Measurements from ENCODE around the gene CYBRD1.
"Not testable (repeated sequence)": the region's sequence is repeated elsewhere in the genome, so short reads cannot be mapped to it uniquely, and the experiment has no call there.

Gene CYBRD1

DNA sequence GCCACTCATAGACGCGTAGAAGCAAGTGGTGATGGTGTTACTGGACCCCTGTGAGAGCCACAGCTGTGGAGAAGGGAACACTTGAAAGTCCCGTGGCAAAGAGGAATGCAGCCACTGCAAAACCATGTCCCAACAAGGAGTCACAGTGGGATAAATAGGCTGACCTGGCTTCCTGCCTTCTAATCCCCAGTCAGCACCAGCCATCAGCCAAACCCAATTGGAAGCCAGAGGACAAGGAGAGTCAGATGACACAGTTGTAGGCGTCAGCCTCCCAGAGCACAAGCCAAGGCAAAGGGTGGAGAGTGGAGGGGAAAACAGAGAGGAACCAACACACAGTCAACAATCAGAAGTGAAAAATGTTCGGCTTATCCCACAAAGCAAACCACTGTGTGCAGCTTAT is 5.5 kb upstream of the CYBRD1 start:
- DNase-seq = no peak

DNA sequence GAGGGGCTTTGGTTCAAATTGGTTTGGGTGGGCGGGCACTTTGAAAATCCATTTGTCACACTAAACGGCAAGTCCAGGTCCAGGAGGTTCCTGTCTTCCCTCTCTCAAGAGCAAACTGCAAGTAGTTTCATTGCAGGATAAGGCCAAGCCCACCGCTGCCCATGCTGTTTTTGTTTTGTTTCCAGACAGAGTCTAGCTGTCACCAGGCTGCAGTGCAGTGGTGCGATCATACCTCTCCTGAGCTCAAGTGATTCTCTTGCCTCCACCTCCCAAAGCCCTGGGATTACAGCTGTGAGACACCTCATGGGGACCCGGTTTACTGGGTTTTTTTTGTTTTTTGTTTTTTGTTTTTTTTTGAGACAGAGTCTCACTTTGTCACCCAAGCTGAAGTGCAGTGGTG is 1.8 kb upstream of the CYBRD1 start:
- DNase-seq = no peak

DNA sequence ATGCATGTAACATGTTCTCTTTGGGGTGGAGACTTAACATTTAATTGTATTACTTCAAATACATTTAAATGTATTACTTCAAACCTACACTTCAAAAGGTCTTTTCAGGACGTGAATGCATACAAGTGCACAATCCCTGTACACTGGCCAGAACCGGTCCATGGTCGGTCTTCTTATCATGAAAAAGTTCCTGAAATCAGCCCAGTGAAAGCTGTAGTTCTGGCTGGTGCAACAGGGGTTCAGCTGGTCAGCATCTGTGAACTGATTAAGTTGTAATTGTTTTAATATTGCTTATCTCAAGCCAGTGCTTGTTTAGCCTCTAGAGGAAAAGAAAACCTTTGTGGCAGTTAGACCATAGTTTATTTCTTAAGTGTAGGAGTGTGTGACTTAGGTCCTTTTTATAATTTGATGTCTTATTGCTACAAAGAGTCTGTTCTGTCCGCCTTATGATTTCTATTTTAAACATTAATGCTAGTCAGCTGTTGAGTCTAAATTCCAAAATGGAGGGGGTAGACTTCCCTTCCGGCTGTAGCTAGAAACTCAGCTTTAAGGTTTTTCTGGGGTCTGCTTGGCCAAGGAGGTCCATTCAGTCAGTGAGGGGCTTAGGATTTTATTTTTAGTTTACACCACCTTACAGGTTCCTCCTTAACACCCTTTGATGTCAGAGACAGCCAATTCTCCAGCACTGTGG is 768 bp upstream of the CYBRD1 start:
- no peak for DNase-seq

DNA sequence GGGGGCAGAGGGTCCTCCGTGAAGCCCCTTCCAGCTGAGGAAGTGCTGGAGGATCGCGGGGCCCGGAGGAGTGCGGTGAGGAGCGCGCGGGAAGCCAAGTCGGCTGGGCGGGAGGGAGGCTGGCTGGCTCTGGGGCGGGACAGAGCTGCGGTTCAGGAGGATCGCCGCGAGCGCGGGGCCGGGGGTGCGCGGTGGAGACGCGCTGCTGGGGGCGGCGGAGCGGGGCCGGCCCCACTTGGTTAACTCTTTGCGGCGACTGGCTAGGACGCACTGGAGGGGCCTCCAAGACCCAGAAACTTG is 464 bp downstream of the CYBRD1 start:
- no peak for DNase-seq

DNA sequence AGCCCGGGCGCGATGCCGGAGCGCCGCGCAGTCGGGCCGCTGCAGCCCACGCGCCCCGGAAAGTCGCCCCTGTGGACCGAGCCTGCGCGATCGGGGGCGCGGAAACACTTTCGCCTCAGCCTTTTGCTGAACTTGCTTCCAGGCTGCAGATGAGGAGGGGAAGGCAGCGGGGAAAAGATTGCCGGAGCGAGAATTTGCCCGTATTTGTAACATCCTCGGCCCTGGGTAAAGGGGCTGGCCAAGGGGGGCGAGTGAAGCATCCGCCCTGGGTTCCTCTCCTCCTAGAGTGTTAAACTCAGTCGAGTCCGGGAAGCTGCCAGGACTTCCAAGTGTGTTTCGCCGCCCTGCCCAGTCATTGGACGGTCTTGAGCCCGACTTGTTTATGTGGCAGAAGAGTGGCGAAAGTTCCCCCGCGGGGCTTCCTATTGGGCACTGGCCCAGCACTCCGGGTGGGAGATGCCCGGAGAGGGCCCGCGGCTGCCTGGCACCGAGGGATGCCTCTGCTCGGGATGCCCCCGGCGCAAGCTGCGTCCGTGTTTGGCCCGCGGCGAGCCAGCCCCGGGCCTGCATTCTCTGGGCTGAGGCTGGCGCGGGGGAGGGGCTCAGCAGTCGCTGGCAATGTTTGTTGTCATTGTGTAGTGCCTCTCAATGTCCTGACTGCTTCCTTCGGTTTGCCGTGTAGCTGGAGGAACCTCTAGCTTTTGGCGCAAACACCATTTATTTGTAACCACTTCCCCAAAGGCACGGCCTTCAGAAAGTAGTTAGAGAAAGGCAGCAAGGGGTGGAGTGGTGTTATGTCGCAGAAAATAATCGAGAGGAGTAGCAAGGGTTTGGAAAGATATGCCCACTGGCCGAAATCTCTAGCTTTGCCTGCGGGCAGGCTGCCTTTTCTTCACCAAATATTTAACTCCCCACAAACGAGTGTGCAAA is 1.1 kb downstream of the CYBRD1 start:
- peak; percentile 85 for DNase-seq

DNA sequence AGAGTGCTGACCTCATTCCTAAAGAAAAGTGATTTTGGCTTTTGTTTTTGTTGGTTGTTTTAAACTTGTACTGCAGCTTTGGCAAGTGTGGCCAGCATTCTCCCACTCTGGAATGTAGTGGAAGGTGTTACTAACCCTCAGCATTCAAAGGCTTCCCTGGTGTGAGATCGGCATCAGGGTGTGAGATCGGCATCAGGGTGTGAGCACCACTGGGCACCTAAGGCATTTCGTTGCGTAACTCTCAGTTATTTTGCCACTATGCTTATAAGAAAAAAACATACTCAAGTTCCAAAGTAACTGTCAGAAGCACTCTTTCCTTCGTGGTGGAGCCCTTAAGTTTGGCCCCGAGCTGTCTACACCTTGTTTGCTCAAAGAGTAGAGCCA is 1.7 kb downstream of the CYBRD1 start:
- DNase-seq = peak; percentile 56

DNA sequence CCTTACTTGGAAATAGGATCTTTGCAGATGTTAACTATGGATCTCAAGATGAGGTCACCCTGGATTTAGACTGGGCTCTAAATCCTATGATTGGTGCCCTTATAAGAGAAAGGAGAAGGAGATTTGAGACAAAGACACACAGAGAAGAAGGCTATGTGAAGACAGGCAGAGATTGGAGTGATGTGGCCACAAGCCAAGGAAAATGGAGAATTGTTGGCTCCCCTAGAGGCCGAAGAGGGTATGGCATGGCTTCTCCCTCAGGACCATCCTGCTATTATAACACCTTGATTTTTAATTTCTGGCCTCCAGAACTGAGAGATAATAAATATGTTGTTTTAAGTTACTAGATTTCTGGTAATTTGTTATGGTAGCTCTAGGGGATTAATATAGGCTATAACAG is 7.6 kb downstream of the CYBRD1 start:
- DNase-seq = no peak

DNA sequence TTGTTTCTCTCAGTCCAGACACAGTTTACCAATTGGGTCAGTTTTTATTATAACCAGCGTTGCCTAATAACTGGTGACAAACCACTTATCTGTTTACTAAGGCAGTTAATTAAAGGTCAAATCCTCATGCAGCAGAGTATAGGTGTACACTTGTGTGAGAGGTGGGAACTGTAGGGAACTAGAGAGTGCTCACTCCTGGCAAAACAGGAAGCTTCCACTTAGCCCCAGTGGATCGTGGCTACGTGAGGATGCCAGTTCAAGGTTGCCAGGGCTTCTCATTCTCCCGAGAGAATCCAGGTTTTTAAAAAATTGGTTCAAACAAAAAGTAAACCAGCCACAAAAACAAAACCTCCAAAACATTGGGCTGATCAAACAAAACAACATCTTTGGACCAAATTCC is 8.1 kb downstream of the CYBRD1 start:
- no peak for DNase-seq

DNA sequence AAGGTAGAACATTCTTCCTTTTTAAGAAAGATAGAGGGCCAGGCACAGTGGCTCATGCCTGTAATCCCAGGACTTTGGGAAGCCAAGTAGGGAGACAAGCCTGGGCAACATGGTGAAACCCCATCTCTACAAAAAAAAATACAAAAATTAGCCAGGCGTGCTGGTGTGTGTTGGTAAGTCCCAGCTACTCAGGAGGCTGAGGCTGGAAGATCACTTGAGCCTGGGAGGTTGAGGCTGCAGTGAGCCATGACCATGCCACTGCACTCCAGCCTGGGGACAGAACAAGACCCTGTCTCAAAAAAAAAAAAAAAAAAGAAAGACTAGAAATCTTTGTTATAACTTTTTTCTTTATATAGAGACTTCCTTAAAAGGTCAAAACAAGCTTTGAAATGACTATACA is 8.6 kb downstream of the CYBRD1 start:
- not testable (repeated sequence) for DNase-seq

DNA sequence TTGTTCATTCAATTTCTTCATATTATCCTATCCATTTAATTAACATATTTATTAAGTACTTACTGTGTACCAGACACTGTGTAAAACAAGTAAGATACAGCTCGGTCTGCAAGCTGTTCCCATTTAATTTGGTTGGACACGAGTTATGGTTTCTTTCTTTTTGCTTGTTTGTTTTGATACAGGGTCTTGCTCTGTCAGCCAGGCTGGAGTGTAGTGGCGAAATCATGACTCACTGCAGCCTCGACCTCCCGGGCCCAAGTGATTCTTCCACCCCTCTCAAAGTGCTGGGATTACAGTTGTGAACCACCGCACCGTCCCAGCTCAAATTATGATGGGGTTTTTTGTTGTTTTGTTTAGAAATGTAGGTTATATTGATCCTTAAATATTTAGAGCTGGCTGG is 9.0 kb downstream of the CYBRD1 start:
- peak; percentile 85 for DNase-seq

DNA sequence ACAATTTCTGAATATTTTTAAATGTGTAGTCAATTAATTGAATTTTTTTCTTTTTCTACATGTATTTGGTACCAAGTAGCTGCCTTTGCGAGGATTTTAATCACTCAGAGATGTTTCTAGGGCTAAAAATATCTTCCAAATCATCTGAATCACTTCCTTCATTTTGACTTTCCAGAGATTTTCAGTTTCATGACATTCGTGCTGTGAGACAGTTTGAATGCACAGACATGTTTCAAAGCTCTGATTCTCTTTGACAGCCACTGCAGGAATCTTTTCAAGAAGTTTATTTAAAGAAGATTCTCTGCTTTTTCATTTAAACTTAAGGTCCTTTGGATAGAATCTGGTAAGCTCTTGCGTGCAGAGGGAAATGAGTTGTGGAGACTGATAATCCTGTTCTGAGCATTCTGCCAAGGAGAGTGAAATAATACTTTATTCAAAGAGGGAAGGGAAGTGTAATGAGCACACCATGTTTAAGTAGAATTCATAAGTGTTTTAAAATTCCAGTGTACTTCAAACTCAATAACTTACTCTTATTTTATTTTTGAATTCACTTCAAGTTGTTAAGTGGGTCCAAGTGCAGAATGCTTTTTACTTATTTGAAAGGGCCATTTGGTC is 9.7 kb downstream of the CYBRD1 start:
- DNase-seq = no peak

DNA sequence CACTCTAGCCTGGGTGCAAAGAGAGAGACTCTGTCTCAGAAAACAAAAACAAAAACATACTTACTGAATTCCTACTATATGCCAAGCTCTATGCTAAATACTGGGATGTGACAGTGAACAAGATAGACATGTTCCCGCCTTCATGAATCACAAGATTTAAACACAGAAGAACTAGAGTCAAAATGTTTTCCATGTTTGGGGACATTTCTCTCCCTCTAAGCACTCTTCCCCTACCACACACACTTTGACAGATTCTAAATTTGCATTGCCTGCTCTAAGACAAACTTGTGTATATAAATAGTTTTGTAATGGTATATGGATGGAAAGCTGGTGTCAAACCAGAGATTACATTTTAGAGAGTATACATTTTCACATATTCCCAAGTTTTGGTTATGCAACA is 11.1 kb downstream of the CYBRD1 start:
- DNase-seq = no peak

DNA sequence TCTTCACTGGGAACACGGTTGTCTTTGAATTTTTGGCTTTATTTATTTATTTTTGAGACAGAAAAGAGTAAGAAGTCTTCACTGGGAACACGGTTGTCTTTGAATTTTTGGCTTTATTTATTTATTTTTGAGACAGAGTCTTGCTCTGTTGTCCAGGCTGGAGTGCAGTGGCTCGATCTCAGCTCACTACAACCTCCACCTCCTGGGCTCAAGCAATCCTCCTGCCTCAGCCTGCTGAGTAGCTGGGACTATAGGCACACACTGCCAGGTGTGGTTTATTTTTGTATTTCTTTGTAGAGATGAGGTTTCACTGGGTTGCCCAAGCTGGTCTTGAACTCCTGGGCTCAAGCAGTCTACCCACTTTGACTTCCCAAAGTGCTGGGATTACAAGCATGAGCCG is 13.3 kb downstream of the CYBRD1 start:
- not testable (repeated sequence) for DNase-seq

DNA sequence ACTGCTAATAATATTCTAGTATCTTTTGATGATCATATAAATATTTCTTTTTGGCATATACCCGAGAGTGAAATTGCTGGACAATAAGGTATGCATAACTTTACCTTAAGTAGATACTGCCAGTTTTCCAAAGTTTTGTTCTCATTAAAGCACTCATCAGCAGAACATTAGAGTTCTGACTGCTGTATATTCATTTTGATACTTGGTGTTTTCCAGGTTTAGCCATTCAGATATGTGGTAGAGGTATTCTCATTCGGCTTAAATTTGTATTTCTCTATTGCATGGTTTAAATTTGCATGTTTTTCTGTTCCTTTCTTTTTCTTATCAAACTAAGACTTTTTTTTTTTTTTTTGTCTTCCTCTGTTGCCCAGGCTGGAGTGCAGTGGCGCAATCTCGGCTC is 18.2 kb downstream of the CYBRD1 start:
- no peak for DNase-seq

DNA sequence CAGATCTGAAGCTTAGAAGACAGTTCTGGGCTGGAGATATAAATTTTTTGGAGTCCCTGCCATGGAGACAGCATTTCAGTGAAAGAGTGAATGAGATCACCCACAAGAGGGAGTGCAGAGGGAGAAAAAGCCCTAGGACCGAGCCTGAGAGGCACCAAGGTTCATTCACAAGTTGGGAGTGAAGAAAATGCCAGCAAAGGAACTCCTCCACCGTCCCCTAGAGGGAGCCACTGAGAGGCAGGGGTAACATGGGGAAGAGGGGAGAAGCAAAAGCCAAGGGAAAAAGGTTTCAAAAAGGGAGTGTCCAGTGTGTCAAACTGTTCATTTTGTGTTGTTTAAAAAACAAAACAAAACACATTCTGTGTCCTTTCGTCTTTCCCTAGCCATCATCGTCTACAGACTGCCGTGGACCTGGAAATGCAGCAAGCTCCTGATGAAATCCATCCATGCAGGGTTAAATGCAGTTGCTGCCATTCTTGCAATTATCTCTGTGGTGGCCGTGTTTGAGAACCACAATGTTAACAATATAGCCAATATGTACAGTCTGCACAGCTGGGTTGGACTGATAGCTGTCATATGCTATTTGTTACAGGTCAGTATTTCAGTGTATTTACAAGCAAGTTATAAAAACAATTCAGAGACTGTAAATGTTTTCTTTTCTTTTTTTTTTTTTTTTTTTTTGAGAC is 19.1 kb downstream of the CYBRD1 start:
- DNase-seq = no peak

DNA sequence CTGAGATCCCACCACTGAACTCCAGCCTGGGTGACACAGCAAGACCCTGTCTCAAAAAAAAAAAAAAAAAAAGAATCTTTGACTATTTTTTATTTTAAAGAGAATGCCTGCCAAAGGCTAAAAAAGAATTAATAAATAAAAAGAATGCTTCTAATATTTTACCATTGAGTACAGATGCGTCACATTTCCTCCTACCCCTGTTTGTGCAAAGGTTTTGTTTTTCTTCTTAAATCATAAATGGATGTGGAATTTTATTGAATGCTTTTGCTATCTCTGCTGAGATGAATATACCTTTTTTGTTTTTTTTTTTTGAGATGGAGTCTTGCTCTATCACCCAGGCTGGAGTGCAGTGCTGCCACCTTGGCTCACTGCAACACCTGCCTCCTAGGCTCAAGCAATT is 22.8 kb downstream of the CYBRD1 start:
- peak; percentile 38 for DNase-seq

DNA sequence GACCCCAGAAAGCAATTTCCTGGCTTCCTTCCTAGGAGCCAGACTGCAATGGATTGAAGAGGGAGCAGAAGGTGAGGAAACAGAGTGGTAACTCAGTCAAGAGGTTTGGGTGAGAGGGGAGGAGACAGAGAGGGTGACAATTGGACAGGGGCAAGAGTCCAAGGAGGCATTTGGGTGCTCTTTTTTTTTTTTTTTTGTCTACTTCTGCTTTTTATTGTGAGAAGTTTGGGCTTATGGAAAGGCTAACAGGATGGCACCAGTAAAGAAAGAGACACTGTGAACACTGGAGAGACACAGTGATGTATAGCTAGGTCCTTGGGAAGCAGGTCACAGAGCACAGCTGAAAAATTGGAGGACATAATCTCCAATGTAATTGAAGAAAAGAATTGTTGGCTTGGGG is 25.0 kb downstream of the CYBRD1 start:
- DNase-seq = no peak

DNA sequence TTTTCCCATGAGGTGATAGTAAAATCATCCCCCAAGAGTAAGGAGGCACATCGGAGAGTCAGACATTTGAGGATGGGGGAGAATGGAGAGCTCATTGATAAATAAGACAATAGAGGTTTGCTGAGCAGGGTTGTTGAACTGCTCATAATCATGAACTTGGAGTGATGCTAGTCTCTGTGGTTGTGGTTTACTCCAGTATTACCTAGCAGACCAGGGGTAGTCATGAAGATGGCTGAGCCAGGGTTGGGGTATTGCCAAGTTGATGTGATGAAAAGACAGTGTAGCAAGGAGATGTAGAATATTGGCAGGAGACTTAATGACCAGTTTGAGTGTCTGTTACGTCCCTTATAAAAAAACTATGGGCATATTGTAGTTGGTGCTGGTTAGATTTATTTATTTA is 25.4 kb downstream of the CYBRD1 start:
- DNase-seq = peak; percentile 25

DNA sequence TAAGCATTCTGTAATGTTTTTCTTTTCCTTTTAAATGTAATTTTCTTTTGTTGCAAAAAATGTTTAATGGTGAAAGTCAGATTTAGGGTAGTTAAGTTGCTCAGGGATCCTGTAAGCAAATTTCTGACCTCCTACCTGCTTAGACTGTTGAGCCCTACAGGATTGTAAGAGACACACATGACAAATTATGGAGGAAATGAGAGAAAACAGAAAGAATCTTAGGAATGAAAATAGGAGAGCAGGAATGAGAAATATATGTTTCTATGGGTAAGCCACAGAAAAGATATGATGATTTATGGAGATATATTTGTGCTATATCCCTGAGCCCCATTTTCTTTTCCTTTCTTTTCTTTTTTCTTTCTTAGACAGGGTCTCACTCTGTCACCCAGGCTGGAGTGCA is 28.3 kb downstream of the CYBRD1 start:
- DNase-seq = peak; percentile 66

DNA sequence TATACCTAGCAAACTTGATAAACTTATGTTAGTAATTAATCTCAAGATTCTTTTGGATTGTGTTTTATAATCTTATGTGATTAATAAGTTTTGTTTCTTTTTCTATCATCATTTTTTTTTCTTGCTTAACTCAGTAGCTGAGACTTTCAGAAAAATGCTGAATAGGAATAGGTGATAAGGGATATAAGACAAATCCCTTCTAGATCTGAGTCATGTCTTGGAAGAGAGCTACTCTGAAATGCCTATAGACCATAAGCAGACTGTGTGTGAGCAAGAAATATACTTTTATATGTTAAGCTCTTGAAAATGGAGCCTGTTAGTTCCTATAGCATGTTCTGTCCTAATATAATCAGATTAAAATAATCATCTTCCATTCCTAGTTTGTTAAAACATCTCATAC is 29.6 kb downstream of the CYBRD1 start:
- no peak for DNase-seq

DNA sequence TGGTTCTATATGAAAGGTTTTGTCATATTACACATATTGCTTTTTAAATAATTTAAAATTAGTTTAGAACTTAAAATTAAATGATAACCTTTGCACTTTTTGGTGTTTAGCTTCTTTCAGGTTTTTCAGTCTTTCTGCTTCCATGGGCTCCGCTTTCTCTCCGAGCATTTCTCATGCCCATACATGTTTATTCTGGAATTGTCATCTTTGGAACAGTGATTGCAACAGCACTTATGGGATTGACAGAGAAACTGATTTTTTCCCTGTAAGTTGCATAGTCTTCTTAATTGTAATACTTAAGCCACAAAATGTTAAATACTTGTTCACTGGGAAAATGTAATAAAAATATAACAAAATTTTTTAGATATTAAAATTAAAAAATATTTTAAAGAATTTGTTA is 31.0 kb downstream of the CYBRD1 start:
- no peak for DNase-seq

DNA sequence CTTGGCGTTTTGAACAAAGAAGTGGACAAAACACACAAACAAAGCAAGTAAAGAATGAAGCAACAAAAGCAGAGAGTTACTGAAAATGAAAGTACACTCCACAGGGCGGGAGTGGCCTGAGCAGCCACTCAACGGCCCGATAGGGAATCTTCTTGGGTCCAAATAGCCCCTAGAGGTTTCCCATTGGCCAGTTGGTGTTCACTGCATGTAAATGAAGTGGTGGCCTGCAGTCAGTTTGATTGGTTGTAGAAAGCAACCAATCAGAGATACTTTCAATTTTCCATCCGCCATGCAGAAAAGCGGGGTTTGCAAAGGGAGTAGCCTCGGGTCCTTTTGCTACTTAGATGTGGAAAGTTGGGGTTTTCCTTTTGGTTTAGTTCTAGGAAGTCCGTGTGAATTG is 31.6 kb downstream of the CYBRD1 start:
- no peak for DNase-seq

DNA sequence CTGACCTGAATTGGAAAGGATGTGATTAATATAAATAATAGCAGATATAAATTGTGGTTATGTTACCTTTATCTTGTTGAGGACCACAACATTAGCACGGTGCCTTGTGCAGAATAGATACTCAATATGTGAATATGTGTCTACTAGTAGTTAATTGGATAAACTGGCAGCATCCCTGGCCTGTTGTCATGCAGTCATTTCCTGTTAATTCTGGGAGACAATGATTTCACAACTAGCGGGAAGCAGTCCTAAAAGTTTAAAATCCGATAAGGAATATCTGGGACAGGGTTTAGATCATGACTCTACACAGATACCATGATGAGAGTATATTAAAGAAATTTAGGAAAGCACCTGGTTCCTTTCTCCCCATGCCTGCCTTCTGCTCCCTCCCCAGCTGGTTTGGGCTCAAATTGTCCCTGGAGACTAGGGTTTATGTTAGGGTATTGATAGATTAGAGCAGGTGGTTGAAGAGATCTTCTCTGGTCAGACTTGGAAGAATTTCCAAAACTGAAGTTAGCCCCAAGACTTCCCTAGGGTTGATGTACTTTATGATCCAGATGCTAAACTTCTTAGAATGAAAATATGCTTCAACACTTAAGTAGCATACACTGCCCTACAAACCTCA is 32.8 kb downstream of the CYBRD1 start:
- no peak for DNase-seq

Measured in EL (cell line).